Measurements from ENCODE around the gene TULP3. TPM values are rescaled to one million over a fixed set of nuclear protein-coding genes. Genes with fewer than 3 reads are reported as not detected.

The TULP3 gene
- 10 to 100 TPM in 1 of 4 donors, 1 to 10 TPM in 3; 3.1 to 10.5 (median 5.5) TPM for polyA plus RNA-seq
- long read RNA-seq, donor 1, partial matches to known transcripts: 0 of 2 reads
- long read RNA-seq, donor 1, other reads (novel, unspliced or antisense): 0 of 2 reads
- long read RNA-seq, donor 2, partial matches to known transcripts: 0 of 1 reads
- long read RNA-seq, donor 2, other reads (novel, unspliced or antisense): 0 of 1 reads
- long read RNA-seq, donor 3: 0 reads
- long read RNA-seq, donor 4, partial matches to known transcripts: 0 of 1 reads
- long read RNA-seq, donor 4, other reads (novel, unspliced or antisense): 0 of 1 reads
- long read RNA-seq, donor 5: 0 reads
- long read RNA-seq, donor 6, partial matches to known transcripts: 0 of 1 reads
- long read RNA-seq, donor 6, other reads (novel, unspliced or antisense): 0 of 1 reads
- long read RNA-seq, donor 7: 0 reads
- long read RNA-seq, donor 8: 0 reads
- long read RNA-seq, donor 9, partial matches to known transcripts: 0 of 1 reads
- long read RNA-seq, donor 9, other reads (novel, unspliced or antisense): 0 of 1 reads
- long read RNA-seq, donor 10, partial matches to known transcripts: 0 of 2 reads
- long read RNA-seq, donor 10, other reads (novel, unspliced or antisense): 0 of 2 reads

GRCh38 chr12:2890388-2891239 lies at the start of gene TULP3:
TULP3 (plus strand) TSS chr12:2890891; CDS start chr12:2890948, 57 bp downstream.
- peak within 1 kb of the TSS; percentile 66 to 95 (median 86) for H3K27ac ChIP-seq (ENCODE audit: low read depth in 1 of 3, low read length in 2 of 3)
- H3K4me3 ChIP-seq (ENCODE audit: low read depth in 1 of 3, low read length in 3 of 3): peak within 1 kb of the TSS; percentile 86 to 89 (median 88)
- H3K36me3 ChIP-seq (ENCODE audit: control insufficient read depth in 3 of 3, insufficient read depth in 2 of 3, low read depth in 1 of 3, low read length in 3 of 3): peaks cover 0 to 15% (median 0%) of the 10 kb centered on the region in 3 donors
- no peaks in the 10 kb centered on the region for H3K9me3 ChIP-seq (ENCODE audit: control insufficient read depth in 2 of 2, insufficient read depth in 1 of 2, low read depth in 1 of 2, low read length in 1 of 2)
- peak; percentile 98 for DNase-seq
- 0 to 1% (median 0%) methylated on average over 63 to 83 of the region's 83 CpGs for WGBS, 3 donors
- no peak for FAIRE-seq
- peaks cover 0 to 5% (median 0%) of the 10 kb centered on the region in 3 donors for H3K4me1 ChIP-seq (ENCODE audit: control insufficient read depth in 3 of 3, insufficient read depth in 2 of 3, low read depth in 1 of 3, low read length in 2 of 3)
- H3K27me3 ChIP-seq (ENCODE audit: control insufficient read depth in 3 of 3, insufficient read depth in 3 of 3, low read length in 3 of 3): no peaks in the 10 kb centered on the region

GRCh38 chr12:2841056-2841650 lies 49.5 kb upstream of the TULP3 start:
- no peak for DNase-seq
- no peak for FAIRE-seq
- H3K27me3 ChIP-seq (ENCODE audit: control insufficient read depth in 3 of 3, insufficient read depth in 3 of 3, low read length in 3 of 3): no peaks in the 10 kb centered on the region
- peaks cover 0 to 1% (median 0%) of the 10 kb centered on the region in 3 donors for H3K4me1 ChIP-seq (ENCODE audit: control insufficient read depth in 3 of 3, insufficient read depth in 2 of 3, low read depth in 1 of 3, low read length in 2 of 3)
- WGBS, 3 donors: 67 to 73% (median 68%) methylated on average over 9 of the region's 9 CpGs
- H3K9me3 ChIP-seq (ENCODE audit: control insufficient read depth in 2 of 2, insufficient read depth in 1 of 2, low read depth in 1 of 2, low read length in 1 of 2): no peaks in the 10 kb centered on the region
- H3K4me3 ChIP-seq (ENCODE audit: low read depth in 1 of 3, low read length in 3 of 3): no peak overlapping the region
- peaks cover 0 to 29% (median 0%) of the 10 kb centered on the region in 3 donors for H3K36me3 ChIP-seq (ENCODE audit: control insufficient read depth in 3 of 3, insufficient read depth in 2 of 3, low read depth in 1 of 3, low read length in 3 of 3)
- no peak overlapping the region for H3K27ac ChIP-seq (ENCODE audit: low read depth in 1 of 3, low read length in 2 of 3)

GRCh38 chr12:2842948-2843347 lies 47.7 kb upstream of the TULP3 start:
- no peak for FAIRE-seq
- Histone ChIP-seq H3K27me3 (ENCODE audit: control insufficient read depth in 3 of 3, insufficient read depth in 3 of 3, low read length in 3 of 3) (no peaks in the 10 kb centered on the region), H3K27ac (ENCODE audit: low read depth in 1 of 3, low read length in 2 of 3) (peak overlapping the region in 1 of 3 donors; percentile 24), H3K4me3 (ENCODE audit: low read depth in 1 of 3, low read length in 3 of 3) (no peak overlapping the region), H3K4me1 (ENCODE audit: control insufficient read depth in 3 of 3, insufficient read depth in 2 of 3, low read depth in 1 of 3, low read length in 2 of 3) (peaks cover 0 to 3% (median 0%) of the 10 kb centered on the region in 3 donors), H3K9me3 (ENCODE audit: control insufficient read depth in 2 of 2, insufficient read depth in 1 of 2, low read depth in 1 of 2, low read length in 1 of 2) (no peaks in the 10 kb centered on the region), H3K36me3 (ENCODE audit: control insufficient read depth in 3 of 3, insufficient read depth in 2 of 3, low read depth in 1 of 3, low read length in 3 of 3) (peaks cover 0 to 30% (median 0%) of the 10 kb centered on the region in 3 donors)
- 85 to 90% (median 85%) methylated on average over 5 of the region's 5 CpGs for WGBS, 3 donors
- DNase-seq: no peak

GRCh38 chr12:2844786-2845185 lies 45.9 kb upstream of the TULP3 start:
- peak overlapping the region in 1 of 3 donors; percentile 42 for H3K27ac ChIP-seq (ENCODE audit: low read depth in 1 of 3, low read length in 2 of 3)
- peaks cover 0 to 34% (median 0%) of the 10 kb centered on the region in 3 donors for H3K36me3 ChIP-seq (ENCODE audit: control insufficient read depth in 3 of 3, insufficient read depth in 2 of 3, low read depth in 1 of 3, low read length in 3 of 3)
- FAIRE-seq (no peak), DNase-seq (no peak)
- peaks cover 0 to 17% (median 0%) of the 10 kb centered on the region in 3 donors for H3K4me1 ChIP-seq (ENCODE audit: control insufficient read depth in 3 of 3, insufficient read depth in 2 of 3, low read depth in 1 of 3, low read length in 2 of 3)
- H3K4me3 ChIP-seq (ENCODE audit: low read depth in 1 of 3, low read length in 3 of 3): no peak overlapping the region
- H3K9me3 ChIP-seq (ENCODE audit: control insufficient read depth in 2 of 2, insufficient read depth in 1 of 2, low read depth in 1 of 2, low read length in 1 of 2): no peaks in the 10 kb centered on the region
- no peaks in the 10 kb centered on the region for H3K27me3 ChIP-seq (ENCODE audit: control insufficient read depth in 3 of 3, insufficient read depth in 3 of 3, low read length in 3 of 3)
- WGBS, 3 donors: 82 to 87% (median 83%) methylated on average over 9 of the region's 9 CpGs

GRCh38 chr12:2845280-2845679 lies 45.4 kb upstream of the TULP3 start:
- WGBS, 3 donors: 51 to 76% (median 67%) methylated on average over 6 of the region's 6 CpGs
- no peaks in the 10 kb centered on the region for H3K9me3 ChIP-seq (ENCODE audit: control insufficient read depth in 2 of 2, insufficient read depth in 1 of 2, low read depth in 1 of 2, low read length in 1 of 2)
- peaks cover 0 to 20% (median 0%) of the 10 kb centered on the region in 3 donors for H3K4me1 ChIP-seq (ENCODE audit: control insufficient read depth in 3 of 3, insufficient read depth in 2 of 3, low read depth in 1 of 3, low read length in 2 of 3)
- no peak overlapping the region for H3K4me3 ChIP-seq (ENCODE audit: low read depth in 1 of 3, low read length in 3 of 3)
- peaks cover 0 to 32% (median 0%) of the 10 kb centered on the region in 3 donors for H3K36me3 ChIP-seq (ENCODE audit: control insufficient read depth in 3 of 3, insufficient read depth in 2 of 3, low read depth in 1 of 3, low read length in 3 of 3)
- FAIRE-seq (no peak), DNase-seq (no peak)
- H3K27me3 ChIP-seq (ENCODE audit: control insufficient read depth in 3 of 3, insufficient read depth in 3 of 3, low read length in 3 of 3): no peaks in the 10 kb centered on the region
- H3K27ac ChIP-seq (ENCODE audit: low read depth in 1 of 3, low read length in 2 of 3): no peak overlapping the region

GRCh38 chr12:2851931-2852330 lies 38.8 kb upstream of the TULP3 start:
- no peaks in the 10 kb centered on the region for H3K9me3 ChIP-seq (ENCODE audit: control insufficient read depth in 2 of 2, insufficient read depth in 1 of 2, low read depth in 1 of 2, low read length in 1 of 2)
- peaks cover 0 to 46% (median 2%) of the 10 kb centered on the region in 3 donors for H3K4me1 ChIP-seq (ENCODE audit: control insufficient read depth in 3 of 3, insufficient read depth in 2 of 3, low read depth in 1 of 3, low read length in 2 of 3)
- no peak overlapping the region for H3K27ac ChIP-seq (ENCODE audit: low read depth in 1 of 3, low read length in 2 of 3)
- H3K36me3 ChIP-seq (ENCODE audit: control insufficient read depth in 3 of 3, insufficient read depth in 2 of 3, low read depth in 1 of 3, low read length in 3 of 3): peaks cover 0 to 8% (median 0%) of the 10 kb centered on the region in 3 donors
- H3K4me3 ChIP-seq (ENCODE audit: low read depth in 1 of 3, low read length in 3 of 3): no peak overlapping the region
- H3K27me3 ChIP-seq (ENCODE audit: control insufficient read depth in 3 of 3, insufficient read depth in 3 of 3, low read length in 3 of 3): no peaks in the 10 kb centered on the region
- DNase-seq (no peak), FAIRE-seq (no peak)
- 92 to 100% (median 95%) methylated on average over 3 of the region's 3 CpGs for WGBS, 3 donors

GRCh38 chr12:2853626-2854025 lies 37.1 kb upstream of the TULP3 start:
- no peak overlapping the region for H3K4me3 ChIP-seq (ENCODE audit: low read depth in 1 of 3, low read length in 3 of 3)
- H3K36me3 ChIP-seq (ENCODE audit: control insufficient read depth in 3 of 3, insufficient read depth in 2 of 3, low read depth in 1 of 3, low read length in 3 of 3): peaks cover 0 to 12% (median 0%) of the 10 kb centered on the region in 3 donors
- H3K4me1 ChIP-seq (ENCODE audit: control insufficient read depth in 3 of 3, insufficient read depth in 2 of 3, low read depth in 1 of 3, low read length in 2 of 3): peaks cover 0 to 54% (median 3%) of the 10 kb centered on the region in 3 donors
- H3K9me3 ChIP-seq (ENCODE audit: control insufficient read depth in 2 of 2, insufficient read depth in 1 of 2, low read depth in 1 of 2, low read length in 1 of 2): no peaks in the 10 kb centered on the region
- no peak for FAIRE-seq
- H3K27ac ChIP-seq (ENCODE audit: low read depth in 1 of 3, low read length in 2 of 3): no peak overlapping the region
- no peaks in the 10 kb centered on the region for H3K27me3 ChIP-seq (ENCODE audit: control insufficient read depth in 3 of 3, insufficient read depth in 3 of 3, low read length in 3 of 3)
- 22 to 26% (median 23%) methylated on average over 11 of the region's 11 CpGs for WGBS, 3 donors
- DNase-seq: peak; percentile 71 to 86
